ENCODE data around the gene FAM168A. TPM values are rescaled to one million over a fixed set of nuclear protein-coding genes. Genes with fewer than 3 reads are reported as not detected.

The FAM168A gene
- total and polyA plus RNA-seq, 10 of the 15 experiments (the other 5 are each of a cell fraction or from before 2014, with no cell fraction given): 1.7 to 20.0 (median 10.0) TPM

- BruUV-seq (replicated peaks): no TSS peak
- ChIA-PET RAD21 (ENCODE audit: unreplicated experiment) (interaction anchor here (0.9 to 2.2 kb wide), 4 partner anchors 9 to 25 kb away, joined by 3 to 10 read pairs (median 4); no protein-coding TSS in a partner anchor), POLR2A (interaction anchor here (0.7 to 1.7 kb wide), 2 partner anchors 9 to 673 kb away, joined by 3 to 18 read pairs; no protein-coding TSS in a partner anchor), SMC1A (ENCODE audit: uncharacterized antibody, unreplicated experiment) (no interaction called here), CTCF (interaction anchor here (0.7 to 4.9 kb wide), 4 partner anchors 11 to 284 kb away, joined by 3 to 26 read pairs (median 8); no protein-coding TSS in a partner anchor)
- H3K4me3 ChIP-seq: peak within 1 kb of the TSS; percentile 81
- H4K20me1 ChIP-seq (ENCODE audit: control insufficient read depth, insufficient read depth): no peaks in the 10 kb centered on the region
- H3K9ac ChIP-seq (ENCODE audit: control insufficient read depth, insufficient read depth, low read length): peak within 1 kb of the TSS; percentile 92
- peak; percentile 87 for FAIRE-seq
- peaks cover 43% of the 10 kb centered on the region for H3K4me1 ChIP-seq (ENCODE audit: control insufficient read depth, insufficient read depth, low read length)
- peak within 1 kb of the TSS; percentile 88 for H3K4me2 ChIP-seq (ENCODE audit: control insufficient read depth, insufficient read depth)
- in situ Hi-C loops (cut with MboI): no loop called here
- H3K27ac ChIP-seq (ENCODE audit: control insufficient read depth, insufficient read depth): peak within 1 kb of the TSS; percentile 92
- DNase-seq (ENCODE audit: low read depth, low spot score): peak; percentile 65
- H3K79me2 ChIP-seq (ENCODE audit: control insufficient read depth, insufficient read depth, low read length): peaks cover 51% of the 10 kb centered on the region
- H3K27me3 ChIP-seq (replicated peaks in 1 of 2; ENCODE audit: control insufficient read depth in 2 of 2, insufficient read depth in 2 of 2, low read length in 1 of 2): no peaks in the 10 kb centered on the region
- peak; percentile 75 for ATAC-seq
- intact Hi-C loops (cut with micrococcal nuclease; ENCODE audit: unreplicated experiment): loop anchor here (1.0 to 5.0 kb wide), 3 partner anchors 9 to 69 kb away; partner anchors contain the start of gene ARHGEF17
- H3K9me3 ChIP-seq (replicated peaks; ENCODE audit: control insufficient read depth, insufficient read depth, low read length): no peaks in the 10 kb centered on the region
- 0% methylated on average over 35 of the region's 96 CpGs for WGBS (ENCODE audit: insufficient coverage, insufficient replicate concordance, low lambda C conversion rate, missing lambda C conversion rate)
- no peaks in the 10 kb centered on the region; a peak in 1 of 4 replicates for H3K36me3 ChIP-seq (ENCODE audit: control insufficient read depth in 2 of 2, insufficient read depth in 2 of 2, low read length in 1 of 2)
- H2AFZ ChIP-seq (ENCODE audit: control insufficient read depth, low read depth, low read length): peak within 1 kb of the TSS; percentile 73
- no peak for TF ChIP-seq RELB (IDR thresholded peaks at IDR 0.05; ENCODE audit: low read depth)
- TF ChIP-seq SUZ12 (IDR thresholded peaks at IDR 0.05; ENCODE audit: unreplicated experiment): no peak
- no peak for TF ChIP-seq POLR2A (IDR thresholded peaks at IDR 0.05; ENCODE audit: low read depth, low read length)
- TF ChIP-seq CBX5 (IDR thresholded peaks at IDR 0.05; ENCODE audit: low read depth): no peak
- peak; percentile 72; the same call in 1 of the 2 replicates for TF ChIP-seq SIN3A (IDR thresholded peaks at IDR 0.05; ENCODE audit: low read depth, low read length)
- 0 out of 2 replicates have a peak, but pooled peaks have one; percentile 23 for TF ChIP-seq ELK1 (IDR thresholded peaks at IDR 0.05; ENCODE audit: low read depth, low read length)
- TF ChIP-seq TCF12 (IDR thresholded peaks at IDR 0.05; ENCODE audit: low read depth, low read length): peak; percentile 77; the same call in 1 of the 2 replicates
- TF ChIP-seq MYB (IDR thresholded peaks at IDR 0.05; ENCODE audit: borderline replicate concordance, low read depth, low read length): no peak
- TF ChIP-seq ZNF207 (IDR thresholded peaks at IDR 0.05; ENCODE audit: borderline replicate concordance): peak; percentile 83
- TF ChIP-seq POLR2AphosphoS5 (IDR thresholded peaks at IDR 0.05; ENCODE audit: low read length): peak; percentile 95
- TF ChIP-seq RELA (IDR thresholded peaks at IDR 0.05; ENCODE audit: borderline replicate concordance, partially characterized antibody): peak; percentile 68
- no peak for TF ChIP-seq IKZF2 (IDR thresholded peaks at IDR 0.05)
- no peak for TF ChIP-seq ATF7 (IDR thresholded peaks at IDR 0.05; ENCODE audit: low read depth)
- TF ChIP-seq ZNF24 (IDR thresholded peaks at IDR 0.05): peak; percentile 24; the same call in 1 of the 2 replicates
- TF ChIP-seq JUND (IDR thresholded peaks at IDR 0.05; ENCODE audit: low read depth, low read length): 0 out of 2 replicates have a peak, but pooled peaks have one; percentile 47
- TF ChIP-seq HDAC6 (IDR thresholded peaks at IDR 0.05; ENCODE audit: unreplicated experiment): peak; percentile 79
- no peak for TF ChIP-seq GABPA (IDR thresholded peaks at IDR 0.05; ENCODE audit: low read depth)
- 0 out of 2 replicates have a peak, but pooled peaks have one; percentile 50 for TF ChIP-seq ZSCAN29 (IDR thresholded peaks at IDR 0.05)
- TF ChIP-seq SMAD1 (IDR thresholded peaks at IDR 0.05; ENCODE audit: low read depth, partially characterized antibody): no peak
- no peak for TF ChIP-seq PBX3 (IDR thresholded peaks at IDR 0.05; ENCODE audit: insufficient replicate concordance, low read depth, low read length)
Measured at GRCh38 chr11:73376160-73376802, 221.6 kb downstream of the FAM168A start, which contains the start of gene RELT. Gene RELT, plus strand, starts transcription at chr11:73376399. Its CDS starts 12,738 bp downstream, at chr11:73389137.
